Measurements from ENCODE around the gene JUP.
"Not testable (repeated sequence)": the region's sequence is repeated elsewhere in the genome, so short reads cannot be mapped to it uniquely, and the experiment has no call there.

The JUP gene

GRCh38 chr17:41786227-41787020 is at the start of gene JUP:
Gene JUP (minus strand): TSS chr17:41786711. CDS start chr17:41771854, 14,857 bp downstream.
- DNase-seq, result peak; percentile 98

- peak; percentile 81 for DNase-seq
Observed at GRCh38 chr17:41835800-41836549, 49.5 kb upstream of the JUP start, which contains the start of gene NT5C3B. Gene NT5C3B (minus strand): TSS chr17:41836232. CDS start chr17:41836193, 39 bp downstream.

DNA sequence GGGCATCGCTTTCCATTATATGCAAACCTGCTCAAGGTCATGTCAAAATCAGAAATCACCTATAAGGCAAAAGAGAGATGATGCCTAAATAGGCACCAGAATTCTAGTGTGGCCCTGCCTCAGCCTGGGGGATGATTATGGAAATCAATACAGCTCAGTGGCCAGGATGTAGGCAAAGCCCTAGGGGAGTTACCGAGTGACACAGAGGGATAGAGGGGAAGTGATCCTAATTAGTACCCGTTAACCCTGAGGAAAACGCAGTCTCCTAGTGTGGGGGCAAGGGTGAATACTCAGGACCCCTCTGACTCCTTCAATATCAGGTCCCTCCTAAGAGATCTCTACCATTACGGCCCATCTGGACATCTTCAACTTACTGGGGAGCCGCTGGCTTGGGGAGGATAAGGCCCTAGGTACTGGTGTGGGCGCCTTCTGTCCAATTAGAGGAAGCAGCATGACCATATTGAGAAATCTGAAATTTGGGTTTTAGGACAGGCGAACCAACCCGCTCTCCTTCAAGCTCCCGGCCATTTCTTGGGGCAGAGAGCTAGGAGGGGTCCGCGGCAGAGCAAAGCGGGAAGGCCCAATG is 48.8 kb upstream of the JUP start:
- DNase-seq, result no peak

DNA sequence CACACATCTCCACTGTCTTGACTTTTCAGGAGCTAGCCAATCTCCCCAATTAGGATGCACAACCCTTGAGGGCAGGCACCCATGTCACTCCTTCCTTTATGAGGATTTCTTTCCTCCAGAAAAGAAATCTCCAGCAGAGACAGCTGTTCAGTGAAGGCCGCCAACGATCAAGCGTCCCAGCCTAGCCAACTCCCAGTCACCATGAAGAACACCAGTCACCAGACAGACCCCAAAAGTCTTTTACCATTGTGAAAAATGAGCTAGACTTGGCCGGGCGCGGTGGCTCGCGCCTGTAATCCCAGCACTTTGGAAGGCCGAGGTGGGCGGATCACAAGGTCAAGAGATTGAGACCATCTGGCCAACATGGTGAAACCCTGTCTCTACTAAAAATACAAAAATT is 43.5 kb upstream of the JUP start:
- DNase-seq, result not testable (repeated sequence)

DNA sequence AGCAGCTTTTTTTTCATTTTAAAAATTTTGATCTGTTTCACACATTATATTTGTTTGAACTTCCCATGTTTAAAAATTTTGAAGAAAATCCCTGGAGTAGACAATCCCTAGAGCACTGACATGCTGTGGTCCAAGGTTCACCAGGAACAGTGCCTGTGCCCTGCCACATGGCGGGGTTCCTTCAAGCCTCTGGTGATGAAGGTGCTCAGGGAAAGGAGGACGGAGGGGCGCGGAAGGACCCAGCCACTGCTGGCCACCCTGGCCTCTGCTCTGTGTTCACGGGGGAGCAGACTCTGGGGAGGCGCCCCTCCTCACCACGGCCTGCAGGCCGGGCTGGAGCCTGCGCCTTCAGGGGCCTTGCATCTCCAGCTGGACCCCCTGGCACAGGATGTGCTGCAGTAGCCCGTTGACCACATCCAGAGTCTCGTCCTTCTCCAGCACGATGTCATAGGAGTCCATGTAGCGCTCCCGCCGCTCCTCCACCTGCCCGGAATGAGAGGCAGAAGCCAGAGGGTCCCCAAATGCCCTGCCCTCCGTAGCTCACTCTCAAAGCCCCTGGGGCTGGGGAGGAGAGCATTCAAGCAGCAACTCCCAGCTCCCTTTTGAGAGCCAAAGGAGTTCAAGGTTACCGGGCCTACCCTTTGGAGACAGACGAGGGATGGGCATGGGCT is 38.8 kb upstream of the JUP start:
- no peak for DNase-seq

GRCh38 chr17:41824086-41824485 is 37.6 kb upstream of the JUP start:
- no peak for DNase-seq

GRCh38 chr17:41823580-41823979 is 37.1 kb upstream of the JUP start:
- no peak for DNase-seq

DNA sequence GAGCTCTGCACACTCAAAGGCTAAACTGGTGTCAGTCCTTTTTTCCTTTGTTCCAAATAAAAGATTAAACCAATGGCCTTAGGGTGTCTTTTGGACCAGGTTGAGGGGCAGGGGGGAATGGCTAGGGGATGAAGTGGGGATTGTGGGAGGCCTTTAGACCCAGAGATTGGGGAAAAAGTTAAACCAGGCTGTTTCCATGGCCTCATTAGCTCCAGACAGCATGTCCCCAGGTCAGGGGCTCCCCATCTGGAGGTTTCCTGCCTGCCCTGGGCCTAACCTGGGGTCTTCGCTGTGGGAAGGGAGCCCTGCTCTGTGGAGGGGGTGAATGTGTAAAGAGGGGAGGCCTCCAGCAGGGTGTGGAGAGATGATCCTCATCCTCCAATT is 36.6 kb upstream of the JUP start:
- no peak for DNase-seq

DNA sequence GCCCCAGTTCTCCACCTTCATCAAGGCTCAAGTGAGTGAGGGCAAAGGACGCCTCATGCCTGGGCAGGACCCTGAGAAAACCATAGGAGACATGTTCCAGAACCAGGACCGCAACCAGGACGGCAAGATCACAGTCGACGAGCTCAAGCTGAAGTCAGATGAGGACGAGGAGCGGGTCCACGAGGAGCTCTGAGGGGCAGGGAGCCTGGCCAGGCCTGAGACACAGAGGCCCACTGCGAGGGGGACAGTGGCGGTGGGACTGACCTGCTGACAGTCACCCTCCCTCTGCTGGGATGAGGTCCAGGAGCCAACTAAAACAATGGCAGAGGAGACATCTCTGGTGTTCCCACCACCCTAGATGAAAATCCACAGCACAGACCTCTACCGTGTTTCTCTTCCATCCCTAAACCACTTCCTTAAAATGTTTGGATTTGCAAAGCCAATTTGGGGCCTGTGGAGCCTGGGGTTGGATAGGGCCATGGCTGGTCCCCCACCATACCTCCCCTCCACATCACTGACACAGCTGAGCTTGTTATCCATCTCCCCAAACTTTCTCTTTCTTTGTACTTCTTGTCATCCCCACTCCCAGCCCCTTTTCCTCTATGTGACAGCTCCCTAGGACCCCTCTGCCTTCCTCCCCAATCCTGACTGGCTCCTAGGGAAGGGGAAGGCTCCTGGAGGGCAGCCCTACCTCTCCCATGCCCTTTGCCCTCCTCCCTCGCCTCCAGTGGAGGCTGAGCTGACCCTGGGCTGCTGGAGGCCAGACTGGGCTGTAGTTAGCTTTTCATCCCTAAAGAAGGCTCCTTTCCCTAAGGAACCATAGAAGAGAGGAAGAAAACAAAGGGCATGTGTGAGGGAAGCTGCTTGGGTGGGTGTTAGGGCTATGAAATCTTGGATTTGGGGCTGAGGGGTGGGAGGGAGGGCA is 36.0 kb upstream of the JUP start:
- DNase-seq, result no peak

DNA sequence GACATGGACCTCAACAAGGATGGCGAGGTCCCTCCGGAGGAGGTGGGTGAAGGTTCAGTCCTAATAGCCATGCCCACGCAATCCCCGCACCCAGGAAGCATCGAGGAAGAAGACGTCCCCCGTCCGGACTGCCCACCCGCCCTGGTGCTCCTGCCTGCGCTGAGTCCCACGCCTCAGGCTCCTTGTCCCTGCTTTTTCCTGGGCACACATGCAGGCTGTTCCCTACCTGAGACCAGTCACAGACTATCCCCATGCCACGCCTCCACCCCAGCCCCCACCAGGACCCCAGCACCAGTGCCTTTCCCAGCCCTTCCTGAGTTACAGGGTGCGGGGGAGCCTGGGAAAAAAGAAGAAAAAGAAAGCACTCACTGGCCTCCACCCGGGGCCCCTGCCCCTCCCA is 35.3 kb upstream of the JUP start:
- no peak for DNase-seq

DNA sequence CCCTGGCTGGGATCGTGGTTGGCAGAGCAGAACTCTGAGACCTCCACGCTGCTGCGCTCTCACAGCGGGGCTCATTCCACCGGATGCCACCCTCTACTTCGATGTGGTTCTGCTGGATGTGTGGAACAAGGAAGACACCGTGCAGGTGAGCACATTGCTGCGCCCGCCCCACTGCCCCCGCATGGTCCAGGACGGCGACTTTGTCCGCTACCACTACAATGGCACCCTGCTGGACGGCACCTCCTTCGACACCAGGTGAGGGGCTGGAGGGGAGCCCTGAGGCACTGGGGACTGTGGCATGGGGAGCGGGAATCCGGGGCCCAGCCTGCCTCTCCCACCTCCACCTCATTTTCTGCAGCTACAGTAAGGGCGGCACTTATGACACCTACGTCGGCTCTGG is 31.5 kb upstream of the JUP start:
- DNase-seq, result no peak

DNA sequence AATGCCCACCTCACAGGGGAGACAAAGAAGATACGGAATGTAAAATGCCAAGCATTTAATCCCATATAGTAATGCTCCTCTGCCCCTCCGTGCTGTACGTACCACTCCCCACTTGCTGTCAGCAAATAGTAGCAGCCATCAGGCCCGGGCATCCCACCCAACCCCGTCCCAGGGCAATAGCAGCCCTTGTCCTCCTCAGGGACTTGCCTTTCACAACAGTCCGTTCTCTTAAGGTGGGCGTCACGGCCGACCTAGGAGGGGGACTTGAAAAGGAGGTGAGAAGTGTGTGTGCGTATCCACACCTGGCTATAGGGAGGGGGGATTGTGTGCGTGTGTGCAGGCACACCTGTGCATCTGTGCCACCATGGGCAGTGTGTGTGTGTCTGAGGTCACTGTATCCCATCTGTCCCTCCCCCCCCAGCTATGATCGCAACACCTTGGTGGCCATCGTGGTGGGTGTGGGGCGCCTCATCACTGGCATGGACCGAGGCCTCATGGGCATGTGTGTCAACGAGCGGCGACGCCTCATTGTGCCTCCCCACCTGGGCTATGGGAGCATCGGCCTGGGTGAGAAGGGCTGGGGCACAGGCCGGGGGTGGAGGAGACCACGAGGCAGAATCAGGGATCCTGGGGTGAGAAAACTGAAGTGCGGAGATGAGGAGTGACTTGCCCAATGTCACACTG is 30.3 kb upstream of the JUP start:
- no peak for DNase-seq

GRCh38 chr17:41814195-41814594 is 27.7 kb upstream of the JUP start:
- DNase-seq, result no peak

DNA sequence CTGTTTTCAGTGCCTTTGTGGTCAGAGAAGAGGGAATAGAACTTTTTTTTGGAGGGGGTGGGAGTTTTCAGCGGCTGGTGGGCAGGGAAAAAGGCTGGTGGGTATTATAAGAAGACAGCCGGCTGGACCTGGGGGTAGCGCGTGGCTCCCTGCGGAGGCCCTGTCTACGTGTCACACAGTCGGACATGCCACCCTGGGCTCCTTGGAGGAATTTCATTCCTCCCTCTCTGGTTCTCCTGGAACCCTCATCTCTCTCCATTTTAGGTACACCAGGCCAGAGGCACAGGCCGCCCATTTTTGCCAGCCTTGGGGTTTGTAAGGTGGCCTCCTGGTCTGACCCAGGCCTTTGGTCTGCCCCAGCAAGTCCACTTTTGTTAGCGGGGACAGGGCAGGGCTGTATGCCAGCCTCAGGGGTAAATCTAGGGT is 27.2 kb upstream of the JUP start:
- no peak for DNase-seq

DNA sequence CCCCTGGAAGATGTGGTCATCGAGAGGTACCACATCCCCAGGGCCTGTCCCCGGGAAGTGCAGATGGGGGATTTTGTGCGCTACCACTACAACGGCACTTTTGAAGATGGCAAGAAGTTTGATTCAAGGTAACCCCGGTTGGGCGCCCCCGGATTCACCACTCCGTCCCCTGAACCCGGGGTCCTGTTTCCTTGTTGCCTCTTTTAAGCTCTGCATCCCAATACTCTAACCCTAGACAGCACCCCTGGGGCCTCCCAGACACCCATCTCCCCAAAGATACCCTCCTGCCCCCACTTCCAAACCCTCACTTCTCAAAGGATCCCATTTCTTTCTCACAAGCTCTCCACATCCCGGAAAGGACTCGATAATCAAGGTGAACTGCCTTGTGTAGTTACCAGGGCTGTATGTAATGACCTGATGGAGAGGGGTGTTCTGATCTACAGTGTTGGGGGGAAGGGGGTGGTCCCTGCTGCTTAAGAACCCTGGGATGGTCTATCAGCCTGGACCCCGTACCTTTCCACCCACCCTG is 26.7 kb upstream of the JUP start:
- DNase-seq, result peak; percentile 53

- DNase-seq, result peak; percentile 89
Observed at GRCh38 chr17:41812381-41813151, 26.1 kb upstream of the JUP start, which contains the start of gene FKBP10. Gene FKBP10 (plus strand): TSS chr17:41813004. CDS start chr17:41813035, 31 bp downstream.

- peak; percentile 96 for DNase-seq
Observed at GRCh38 chr17:41811549-41812380, 25.3 kb upstream of the JUP start, which contains the start of gene P3H4. Gene P3H4 (minus strand): TSS chr17:41811949. CDS start chr17:41811915, 34 bp downstream.

GRCh38 chr17:41810659-41811548 is 24.4 kb upstream of the JUP start:
- no peak for DNase-seq

All from retina (tissue), 1 donor.